WI38 (cell line): ENCODE data around the gene ING5.

Experiments used
- H3K4me3 ChIP-seq: 2 replicates; pipeline ENCODE4 v1.5.1; 2011; ENCODE audit warnings: low read depth, mild to moderate bottlenecking, control low read depth, low read length
- TF ChIP-seq, protein P1 (sequence below): IDR thresholded peaks from 2 replicates; pipeline ENCODE4 v1.5.1; 2012; ENCODE audit warnings: low read depth, mild to moderate bottlenecking, control low read depth, low read length

Gene ING5

DNA sequence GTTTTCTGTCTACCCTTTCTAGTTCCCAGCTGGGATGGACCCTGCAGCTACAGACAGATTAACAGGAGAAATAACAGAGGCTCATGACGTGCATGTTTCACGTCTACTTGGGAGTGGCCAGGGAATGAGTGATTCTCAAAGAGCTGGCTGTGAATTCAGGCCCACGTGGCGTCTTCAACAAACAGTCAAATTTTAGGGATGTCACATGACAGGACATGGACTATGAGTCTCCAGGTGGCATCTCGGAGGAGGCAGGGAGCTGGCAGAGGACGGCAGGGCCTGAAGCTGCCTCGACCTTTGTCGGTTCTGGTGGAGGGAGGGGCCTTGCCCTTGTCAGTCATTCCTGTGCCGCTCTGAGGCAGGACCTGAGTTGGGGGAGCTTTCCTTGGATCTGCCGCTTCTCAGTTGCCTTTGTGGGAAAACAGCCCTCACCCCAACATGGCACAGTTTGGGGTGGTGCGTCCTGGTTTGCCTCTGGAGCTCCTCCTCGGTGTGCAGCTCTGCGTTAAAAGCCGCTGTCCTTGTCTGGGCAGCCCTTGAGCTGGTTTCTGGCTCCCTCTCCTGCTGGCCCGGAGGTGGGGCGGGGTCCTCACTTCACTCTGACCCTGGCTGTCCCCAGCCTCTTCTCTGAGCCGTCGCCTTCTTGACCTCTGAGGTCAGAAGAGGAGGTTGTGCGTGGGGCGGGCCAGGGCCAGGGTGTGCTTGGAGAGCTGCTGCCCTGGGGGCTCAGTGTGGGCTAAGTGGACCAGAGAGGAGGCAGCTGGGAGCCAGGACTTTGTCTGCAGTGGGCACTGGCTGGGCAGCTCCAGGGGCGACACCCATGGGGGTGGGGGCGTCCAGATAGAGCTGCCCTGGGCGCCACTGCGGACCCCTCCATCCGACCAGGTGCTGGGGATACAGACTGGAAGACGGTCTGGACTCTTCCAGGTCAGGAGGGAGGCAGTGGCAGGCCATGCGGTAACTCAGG lies 62.7 kb downstream of the ING5 start:
- TF ChIP-seq, protein P1, sequence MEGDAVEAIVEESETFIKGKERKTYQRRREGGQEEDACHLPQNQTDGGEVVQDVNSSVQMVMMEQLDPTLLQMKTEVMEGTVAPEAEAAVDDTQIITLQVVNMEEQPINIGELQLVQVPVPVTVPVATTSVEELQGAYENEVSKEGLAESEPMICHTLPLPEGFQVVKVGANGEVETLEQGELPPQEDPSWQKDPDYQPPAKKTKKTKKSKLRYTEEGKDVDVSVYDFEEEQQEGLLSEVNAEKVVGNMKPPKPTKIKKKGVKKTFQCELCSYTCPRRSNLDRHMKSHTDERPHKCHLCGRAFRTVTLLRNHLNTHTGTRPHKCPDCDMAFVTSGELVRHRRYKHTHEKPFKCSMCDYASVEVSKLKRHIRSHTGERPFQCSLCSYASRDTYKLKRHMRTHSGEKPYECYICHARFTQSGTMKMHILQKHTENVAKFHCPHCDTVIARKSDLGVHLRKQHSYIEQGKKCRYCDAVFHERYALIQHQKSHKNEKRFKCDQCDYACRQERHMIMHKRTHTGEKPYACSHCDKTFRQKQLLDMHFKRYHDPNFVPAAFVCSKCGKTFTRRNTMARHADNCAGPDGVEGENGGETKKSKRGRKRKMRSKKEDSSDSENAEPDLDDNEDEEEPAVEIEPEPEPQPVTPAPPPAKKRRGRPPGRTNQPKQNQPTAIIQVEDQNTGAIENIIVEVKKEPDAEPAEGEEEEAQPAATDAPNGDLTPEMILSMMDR: no peak
- no peak overlapping the region for H3K4me3 ChIP-seq

GRCh38 chr2:241767464-241768250 lies 65.8 kb downstream of the ING5 start:
- TF ChIP-seq, protein P1: no peak
- no peak overlapping the region for H3K4me3 ChIP-seq

DNA sequence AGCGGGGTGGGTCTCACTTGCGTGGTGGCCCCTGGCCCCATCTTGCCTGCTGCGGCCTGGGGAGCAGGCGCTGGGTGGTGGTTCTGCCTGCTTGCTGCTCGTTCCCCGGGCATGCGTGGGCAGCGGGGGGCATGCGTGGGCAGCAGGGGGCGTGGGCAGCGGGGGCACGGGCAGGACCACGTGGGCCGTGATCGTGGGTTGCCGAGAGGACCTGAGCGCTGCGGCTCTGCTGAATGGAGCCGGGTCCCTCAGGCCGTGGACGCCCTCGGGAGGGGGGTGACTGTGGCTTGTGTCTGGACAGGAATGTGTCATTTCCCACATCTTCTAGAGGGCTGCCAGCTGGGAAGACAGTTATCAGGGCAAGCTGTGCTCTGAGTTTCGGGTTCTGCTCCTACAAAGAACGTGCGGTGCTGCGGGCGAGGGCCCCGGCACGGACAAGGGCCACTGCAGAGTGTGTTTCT lies 66.4 kb downstream of the ING5 start:
- H3K4me3 ChIP-seq: no peak overlapping the region
- TF ChIP-seq, protein P1: no peak

GRCh38 chr2:241768850-241769249 lies 67.0 kb downstream of the ING5 start:
- no peak overlapping the region for H3K4me3 ChIP-seq
- TF ChIP-seq, protein P1: no peak

DNA sequence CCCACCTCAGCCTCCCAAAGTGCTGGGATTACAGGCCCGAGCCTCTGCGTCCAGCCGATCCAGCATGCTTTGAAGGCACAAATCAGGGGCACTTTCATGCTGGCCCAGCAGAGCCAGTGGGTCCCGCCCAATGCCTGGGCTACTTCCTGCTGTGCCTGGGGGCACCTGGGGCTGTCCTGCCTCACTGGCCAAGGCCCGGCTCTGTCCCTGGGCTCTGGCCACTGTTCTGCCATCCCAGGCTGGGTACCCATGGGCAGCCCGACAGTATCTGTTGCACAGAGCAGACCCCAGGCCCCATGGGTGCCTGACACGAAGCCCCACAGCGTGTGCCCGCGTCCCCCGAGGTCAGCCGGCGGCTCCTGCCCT lies 68.0 kb downstream of the ING5 start:
- TF ChIP-seq, protein P1: no peak
- H3K4me3 ChIP-seq: no peak overlapping the region

GRCh38 chr2:241770185-241770935 lies 68.5 kb downstream of the ING5 start:
- TF ChIP-seq, protein P1: no peak
- H3K4me3 ChIP-seq: no peak overlapping the region
